Articular chondrocyte of knee joint (primary cell): ENCODE data around the gene TBC1D32. TPM values are rescaled to one million over a fixed set of nuclear protein-coding genes. Genes with fewer than 3 reads are reported as not detected.

Experiments used
- small RNA-seq: library from RNA; depleted of rRNA; stranded (forward); fragments of <200 nt; gene quantifications from one replicate; pipeline ENCODE3, GENCODE V24; 2012
- total RNA-seq: library from RNA; depleted of rRNA; stranded (reverse); fragments of >200 nt; gene quantifications from 2 replicates; pipeline ENCODE4 v1.2.3, GENCODE V29; 2012

TBC1D32 gene, protein sequence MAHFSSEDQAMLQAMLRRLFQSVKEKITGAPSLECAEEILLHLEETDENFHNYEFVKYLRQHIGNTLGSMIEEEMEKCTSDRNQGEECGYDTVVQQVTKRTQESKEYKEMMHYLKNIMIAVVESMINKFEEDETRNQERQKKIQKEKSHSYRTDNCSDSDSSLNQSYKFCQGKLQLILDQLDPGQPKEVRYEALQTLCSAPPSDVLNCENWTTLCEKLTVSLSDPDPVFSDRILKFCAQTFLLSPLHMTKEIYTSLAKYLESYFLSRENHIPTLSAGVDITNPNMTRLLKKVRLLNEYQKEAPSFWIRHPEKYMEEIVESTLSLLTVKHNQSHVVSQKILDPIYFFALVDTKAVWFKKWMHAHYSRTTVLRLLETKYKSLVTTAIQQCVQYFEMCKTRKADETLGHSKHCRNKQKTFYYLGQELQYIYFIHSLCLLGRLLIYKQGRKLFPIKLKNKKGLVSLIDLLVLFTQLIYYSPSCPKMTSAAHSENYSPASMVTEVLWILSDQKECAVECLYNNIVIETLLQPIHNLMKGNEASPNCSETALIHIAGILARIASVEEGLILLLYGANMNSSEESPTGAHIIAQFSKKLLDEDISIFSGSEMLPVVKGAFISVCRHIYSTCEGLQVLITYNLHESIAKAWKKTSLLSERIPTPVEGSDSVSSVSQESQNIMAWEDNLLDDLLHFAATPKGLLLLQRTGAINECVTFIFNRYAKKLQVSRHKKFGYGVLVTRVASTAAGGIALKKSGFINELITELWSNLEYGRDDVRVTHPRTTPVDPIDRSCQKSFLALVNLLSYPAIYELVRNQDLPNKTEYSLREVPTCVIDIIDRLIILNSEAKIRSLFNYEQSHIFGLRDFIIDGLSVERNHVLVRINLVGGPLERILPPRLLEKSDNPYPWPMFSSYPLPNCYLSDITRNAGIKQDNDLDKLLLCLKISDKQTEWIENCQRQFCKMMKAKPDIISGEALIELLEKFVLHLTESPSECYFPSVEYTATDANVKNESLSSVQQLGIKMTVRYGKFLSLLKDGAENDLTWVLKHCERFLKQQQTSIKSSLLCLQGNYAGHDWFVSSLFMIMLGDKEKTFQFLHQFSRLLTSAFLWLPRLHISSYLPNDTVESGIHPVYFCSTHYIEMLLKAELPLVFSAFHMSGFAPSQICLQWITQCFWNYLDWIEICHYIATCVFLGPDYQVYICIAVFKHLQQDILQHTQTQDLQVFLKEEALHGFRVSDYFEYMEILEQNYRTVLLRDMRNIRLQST
- 21.6 and 22.4 TPM in 2 replicates for total RNA-seq

DNA sequence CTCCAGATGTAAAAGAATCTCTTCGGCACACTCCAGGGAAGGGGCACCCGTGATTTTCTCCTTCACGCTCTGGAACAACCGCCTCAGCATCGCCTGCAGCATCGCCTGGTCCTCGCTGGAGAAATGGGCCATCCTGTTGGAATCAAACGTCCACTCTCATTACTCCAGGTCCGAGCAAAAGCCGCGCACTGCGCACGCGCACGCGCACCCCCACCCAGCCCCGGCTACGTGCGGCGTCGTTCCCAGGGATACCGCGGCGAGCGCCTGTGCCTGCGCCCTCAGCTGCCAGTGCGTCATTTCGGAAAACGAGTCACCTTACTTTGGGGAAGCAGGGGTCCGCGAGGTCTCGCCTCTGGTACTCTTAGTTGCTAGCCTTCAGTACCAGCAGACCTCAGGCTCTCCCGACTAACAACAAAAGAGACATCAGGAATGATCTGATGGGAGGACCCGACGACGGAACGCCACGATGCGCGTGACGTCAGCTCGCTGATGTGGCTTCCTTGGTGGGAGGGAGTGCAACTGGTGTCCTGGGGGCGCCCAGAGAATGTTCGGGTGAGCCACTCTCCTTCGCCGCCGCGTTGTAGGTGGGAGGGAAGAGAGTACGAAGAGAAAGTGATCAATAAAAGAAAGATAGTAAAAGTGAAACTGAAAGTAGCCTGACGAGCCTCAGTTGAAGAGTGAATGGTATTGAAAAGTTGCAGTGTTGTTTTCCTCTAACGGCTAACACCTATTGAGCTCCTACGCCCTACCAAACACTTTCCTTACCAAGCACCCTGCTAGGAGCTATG is at the start of gene TBC1D32:
Gene TBC1D32 (minus strand): TSS at position 182 of the 788 bp plus-strand sequence. CDS start 50 bp downstream, at position 132.

Small RNAs within 50 kb of the gene (small RNA-seq; reads per million reads assigned to genes)
- gene RF00019 (not detected), gene RNU6-1286P (not detected)

Other genes starting within 250 kb of the TBC1D32 start
- gene GJA1, start 101.2 kb upstream of the TBC1D32 start, total RNA-seq: 737 and 974 TPM in 2 replicates